ENCODE results near the gene OR1J1. TPM values are rescaled to one million over a fixed set of nuclear protein-coding genes. Genes with fewer than 3 reads are reported as not detected.

OR1J1 gene, protein sequence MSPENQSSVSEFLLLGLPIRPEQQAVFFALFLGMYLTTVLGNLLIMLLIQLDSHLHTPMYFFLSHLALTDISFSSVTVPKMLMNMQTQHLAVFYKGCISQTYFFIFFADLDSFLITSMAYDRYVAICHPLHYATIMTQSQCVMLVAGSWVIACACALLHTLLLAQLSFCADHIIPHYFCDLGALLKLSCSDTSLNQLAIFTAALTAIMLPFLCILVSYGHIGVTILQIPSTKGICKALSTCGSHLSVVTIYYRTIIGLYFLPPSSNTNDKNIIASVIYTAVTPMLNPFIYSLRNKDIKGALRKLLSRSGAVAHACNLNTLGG
- not detected for total RNA-seq

DNA sequence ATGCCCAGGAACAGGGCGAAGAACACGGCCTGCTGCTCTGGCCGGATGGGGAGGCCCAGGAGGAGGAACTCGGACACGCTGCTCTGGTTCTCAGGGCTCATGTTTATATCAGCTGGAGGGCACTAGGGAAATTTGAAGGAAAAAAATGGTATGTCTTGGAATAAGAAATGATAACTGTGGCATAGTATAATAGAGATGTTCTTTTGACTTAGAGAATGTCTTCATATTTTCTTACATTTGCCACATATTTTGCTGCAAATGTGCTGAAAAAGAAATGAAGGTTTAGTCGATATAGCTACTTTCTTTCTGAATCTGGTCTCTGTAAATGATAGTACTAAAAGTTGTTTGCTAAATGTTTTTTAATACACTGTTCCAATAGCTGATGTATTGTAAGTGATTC, at the start of gene OR1J1:
Gene OR1J1, minus strand, starts transcription at position 101 of the 400 bp plus-strand sequence. Its CDS starts 0 bp downstream, at position 101.
- DNase-seq = no peak

DNA sequence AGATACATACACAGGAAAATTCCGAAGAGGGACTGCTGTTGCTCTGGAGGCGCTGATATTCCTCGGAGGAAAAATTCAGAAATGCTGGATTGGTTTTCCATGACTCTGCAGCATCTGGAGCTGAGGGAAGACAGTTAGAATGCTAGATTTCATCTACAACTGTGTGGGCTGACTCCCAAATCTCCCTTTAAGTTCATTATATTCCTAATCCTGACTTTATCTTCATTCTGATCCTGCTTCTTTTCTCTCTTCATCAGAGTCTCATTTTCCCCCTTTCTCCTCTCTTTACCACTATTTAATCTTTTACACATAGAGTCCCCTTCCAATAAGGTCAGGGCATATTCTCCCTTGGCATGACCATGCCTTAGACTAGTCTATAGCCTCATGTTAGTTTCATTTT, 49.5 kb upstream of the OR1J1 start, which contains the start of gene OR1N1:
Gene OR1N1, minus strand, starts transcription at position 101 of the 400 bp plus-strand sequence. Its CDS starts 0 bp downstream, at position 101.
- DNase-seq = no peak

DNA sequence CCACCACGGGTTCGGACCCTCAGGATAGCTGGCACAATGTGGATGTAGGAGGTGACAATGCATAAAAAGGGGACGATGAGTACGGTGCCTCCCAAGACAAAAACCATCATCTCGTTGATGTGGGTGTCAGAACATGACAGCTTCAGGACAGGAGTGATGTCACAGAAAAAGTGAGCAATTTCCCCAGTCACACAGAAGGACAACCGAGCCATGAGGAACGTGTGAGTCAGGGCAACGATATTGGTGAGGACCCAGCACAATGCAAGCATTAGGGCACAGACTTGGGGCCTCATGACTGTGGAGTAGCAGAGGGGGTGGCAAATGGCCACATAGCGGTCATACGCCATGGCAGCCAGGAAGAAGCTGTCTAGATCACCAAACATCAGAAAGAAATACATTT, 48.9 kb upstream of the OR1J1 start:
- no peak for DNase-seq

DNA sequence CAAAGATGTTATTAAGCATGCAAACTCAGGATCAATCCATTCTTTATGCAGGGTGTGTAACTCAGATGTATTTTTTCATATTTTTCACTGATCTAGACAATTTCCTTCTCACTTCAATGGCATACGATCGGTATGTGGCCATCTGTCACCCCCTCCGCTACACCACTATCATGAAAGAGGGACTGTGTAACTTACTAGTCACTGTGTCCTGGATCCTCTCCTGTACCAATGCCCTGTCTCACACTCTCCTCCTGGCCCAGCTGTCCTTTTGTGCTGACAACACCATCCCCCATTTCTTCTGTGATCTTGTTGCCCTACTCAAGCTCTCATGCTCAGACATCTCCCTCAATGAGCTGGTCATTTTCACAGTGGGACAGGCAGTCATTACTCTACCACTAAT, 41.6 kb upstream of the OR1J1 start:
- DNase-seq = no peak

DNA sequence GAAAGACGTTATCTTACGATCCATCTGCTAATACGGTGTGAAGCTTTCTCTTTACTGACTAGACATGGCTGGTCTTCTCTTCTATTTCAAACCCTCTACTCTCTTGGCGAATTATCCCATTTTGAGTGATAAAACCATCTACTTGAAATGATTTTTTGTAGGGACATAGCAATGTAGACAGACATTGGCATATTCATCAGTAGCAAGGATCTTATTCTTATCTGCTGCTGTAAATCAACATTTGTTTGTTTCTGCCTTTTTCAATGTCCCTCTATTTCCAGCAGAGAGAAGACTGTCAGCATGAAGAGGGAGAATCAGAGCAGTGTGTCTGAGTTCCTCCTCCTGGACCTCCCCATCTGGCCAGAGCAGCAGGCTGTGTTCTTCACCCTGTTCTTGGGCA, 41.1 kb upstream of the OR1J1 start, which contains the start of gene OR1J4:
Gene OR1J4, plus strand, starts transcription at position 301 of the 400 bp plus-strand sequence. Its CDS starts 0 bp downstream, at position 301.
- no peak for DNase-seq

DNA sequence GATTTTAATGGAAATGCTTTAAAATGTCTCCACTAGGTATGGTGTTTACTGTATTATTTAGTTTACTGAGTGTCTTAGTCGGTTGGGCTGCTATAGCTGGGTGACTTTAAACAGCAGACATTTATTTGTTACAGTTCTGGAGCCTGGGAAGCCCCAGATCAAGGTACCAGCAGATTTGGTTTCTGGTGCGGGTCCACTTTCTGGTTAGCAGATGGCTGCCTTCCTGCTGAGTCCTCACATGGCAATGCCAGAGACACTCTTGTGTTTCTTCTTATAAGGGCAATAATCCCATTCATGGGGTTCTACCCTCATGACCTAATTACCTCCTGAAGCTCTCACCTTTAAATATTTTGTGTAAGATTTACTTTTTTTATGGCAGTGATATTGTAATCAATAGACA, 40.5 kb upstream of the OR1J1 start:
- no peak for DNase-seq

DNA sequence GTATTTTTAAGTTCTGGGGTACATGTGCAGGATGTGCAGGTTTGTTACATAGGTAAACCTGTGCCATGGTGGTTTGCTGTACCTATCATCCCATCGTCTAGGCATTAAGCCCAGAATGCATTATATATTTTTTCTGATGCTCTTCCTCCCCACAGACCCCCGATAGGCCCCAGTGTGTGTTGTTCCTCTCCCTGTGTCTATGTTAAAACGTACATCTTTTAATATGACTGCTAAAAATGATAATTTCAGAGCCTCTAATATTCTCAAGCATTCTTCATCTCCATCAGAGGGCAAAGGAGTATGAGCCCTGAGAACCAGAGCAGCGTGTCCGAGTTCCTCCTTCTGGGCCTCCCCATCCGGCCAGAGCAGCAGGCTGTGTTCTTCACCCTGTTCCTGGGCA, 32.8 kb upstream of the OR1J1 start, which contains the start of gene OR1J2:
Gene OR1J2, plus strand, starts transcription at position 301 of the 400 bp plus-strand sequence. Its CDS starts 0 bp downstream, at position 301.
- no peak for DNase-seq

DNA sequence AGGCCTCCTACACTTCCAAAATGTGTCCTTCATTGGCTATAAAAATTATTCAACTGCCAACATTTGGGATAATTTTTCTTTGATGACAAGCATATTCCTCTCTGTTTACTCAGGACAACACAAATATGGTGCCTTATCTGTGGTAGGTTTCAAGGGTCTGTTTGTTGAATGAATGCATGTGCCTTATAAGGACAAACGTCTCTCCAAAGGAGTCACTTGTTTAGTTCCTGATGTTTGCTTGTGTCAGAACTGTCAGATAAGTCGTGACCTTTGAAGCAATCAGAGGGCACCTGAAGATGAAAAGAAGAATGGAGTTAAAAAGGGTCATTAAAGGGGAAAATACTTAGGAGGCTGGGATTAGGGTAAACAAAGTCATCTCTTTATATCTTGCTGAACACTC, 29.2 kb upstream of the OR1J1 start:
- no peak for DNase-seq

DNA sequence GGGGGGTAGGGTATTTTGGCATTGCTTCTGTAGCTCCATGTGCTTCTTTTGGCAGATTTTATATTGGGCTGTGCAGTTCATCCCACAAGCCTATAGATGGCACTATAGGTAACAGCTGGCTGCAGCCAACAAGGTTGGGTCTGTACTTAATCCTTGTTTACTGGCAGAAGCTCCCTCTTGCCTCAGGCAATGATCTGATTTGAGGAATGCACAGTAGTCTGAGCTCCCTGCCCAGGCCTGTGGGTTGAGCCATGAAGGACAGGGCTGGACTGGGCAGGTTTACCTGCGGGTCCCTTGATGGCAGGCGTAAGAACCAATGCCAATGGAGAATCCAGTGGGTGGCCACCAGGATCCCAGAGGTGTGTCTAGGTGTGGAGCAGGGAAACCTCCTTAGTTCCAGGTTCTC, 21.2 kb upstream of the OR1J1 start:
- DNase-seq = no peak

DNA sequence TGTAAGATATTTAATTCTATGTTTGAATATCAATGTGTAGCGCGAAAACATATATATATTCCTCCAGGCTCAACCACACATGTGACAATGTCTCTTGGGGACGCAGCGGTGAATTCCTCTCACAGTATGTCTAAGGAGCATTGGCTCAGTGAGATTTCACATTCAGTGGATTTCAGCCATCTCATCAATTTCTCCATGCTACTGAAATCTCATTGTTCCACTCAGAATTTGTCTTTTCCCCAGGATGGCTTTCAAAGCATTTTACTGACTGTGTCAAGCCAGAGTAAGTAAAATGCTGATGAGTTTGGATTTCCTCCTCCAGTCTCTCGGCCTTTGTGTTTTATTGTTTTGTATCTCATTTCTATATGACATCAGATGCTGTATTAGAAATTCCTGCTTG, 1.3 kb upstream of the OR1J1 start:
- DNase-seq = no peak

DNA sequence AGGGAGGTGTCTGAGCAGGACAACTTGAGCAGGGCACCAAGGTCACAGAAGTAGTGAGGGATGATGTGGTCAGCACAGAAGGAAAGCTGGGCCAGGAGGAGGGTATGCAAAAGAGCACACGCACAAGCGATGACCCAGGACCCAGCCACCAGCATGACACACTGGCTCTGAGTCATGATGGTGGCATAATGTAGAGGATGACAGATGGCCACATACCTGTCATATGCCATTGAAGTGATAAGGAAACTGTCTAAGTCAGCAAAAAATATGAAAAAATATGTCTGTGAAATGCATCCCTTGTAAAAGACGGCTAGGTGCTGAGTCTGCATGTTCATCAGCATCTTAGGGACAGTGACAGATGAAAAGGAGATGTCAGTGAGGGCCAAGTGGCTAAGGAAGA, 380 bp downstream of the OR1J1 start:
- DNase-seq = no peak

DNA sequence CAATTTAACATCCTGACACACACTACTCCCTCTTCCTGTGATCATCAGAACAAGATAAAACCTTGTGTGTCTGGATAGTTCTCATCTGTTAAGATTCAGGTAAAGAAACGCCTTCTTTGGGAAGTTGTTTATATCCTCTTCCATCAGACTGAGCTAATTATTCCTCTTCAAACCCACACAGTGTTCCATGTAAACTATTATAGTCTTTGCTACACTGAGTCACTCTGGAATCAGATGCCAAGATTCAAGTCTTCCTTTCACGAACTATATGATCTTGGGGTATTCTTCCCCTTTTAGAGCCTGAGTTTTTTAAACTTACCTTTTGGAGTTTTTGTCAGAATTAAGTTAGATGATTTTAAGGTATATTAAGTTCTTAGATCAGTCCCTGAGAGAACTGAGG, 2.0 kb downstream of the OR1J1 start:
- no peak for DNase-seq

DNA sequence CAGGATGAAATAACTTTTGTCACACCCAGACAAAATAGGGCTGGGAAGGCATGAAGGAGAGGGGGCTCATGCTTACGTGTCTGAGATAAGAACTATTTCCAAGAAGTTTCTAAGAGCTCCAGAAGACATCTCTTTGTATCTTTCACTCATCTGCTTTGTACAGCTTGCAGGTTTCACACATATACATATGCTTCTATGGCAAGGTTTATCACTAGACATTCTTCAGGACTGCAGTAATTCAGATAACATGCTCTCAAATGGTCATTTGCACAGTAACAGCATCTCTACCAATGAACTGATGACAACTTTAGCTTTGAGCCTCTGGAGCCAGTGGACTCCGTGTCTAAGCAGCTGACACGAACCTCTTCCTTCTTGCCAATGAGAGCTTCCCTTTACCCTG, 3.2 kb downstream of the OR1J1 start:
- no peak for DNase-seq

DNA sequence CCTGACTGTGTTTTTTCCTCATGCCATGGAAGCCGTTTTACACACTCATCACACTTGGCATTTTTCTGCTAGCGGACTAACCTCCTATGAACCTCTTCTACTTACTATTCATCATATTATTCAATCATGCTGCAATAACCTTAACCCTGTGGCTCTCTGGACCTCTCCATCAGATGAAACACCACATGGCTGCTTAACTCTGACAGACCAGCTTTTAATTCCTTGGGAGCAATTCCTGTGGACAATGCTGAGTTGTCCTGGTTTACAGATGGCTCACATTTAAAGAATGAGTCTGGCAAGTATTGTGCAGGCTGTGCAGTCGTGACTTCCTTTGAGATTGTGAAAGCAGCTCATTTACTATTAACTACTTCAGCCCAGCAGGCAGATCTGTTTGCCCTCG, 9.0 kb downstream of the OR1J1 start:
- DNase-seq = no peak

DNA sequence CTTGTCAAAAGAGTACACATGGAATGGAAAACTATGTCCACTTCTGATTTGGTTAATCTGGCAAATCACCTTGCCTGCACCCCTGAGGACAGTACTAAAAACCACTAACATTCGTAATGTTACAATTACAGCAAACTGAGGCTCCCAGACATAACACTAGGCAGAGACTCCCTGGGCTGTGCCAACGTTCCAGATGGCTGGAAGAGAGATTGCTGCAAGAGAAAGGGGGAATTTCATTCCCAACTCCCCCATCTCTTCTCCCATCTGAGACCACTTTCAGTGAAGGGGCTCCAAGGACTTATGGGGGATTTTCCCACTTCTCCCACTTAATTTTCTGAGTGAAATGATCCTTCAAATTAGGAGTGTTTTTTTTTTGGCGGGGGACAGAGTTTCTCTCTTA, 11.3 kb downstream of the OR1J1 start:
- DNase-seq = no peak

DNA sequence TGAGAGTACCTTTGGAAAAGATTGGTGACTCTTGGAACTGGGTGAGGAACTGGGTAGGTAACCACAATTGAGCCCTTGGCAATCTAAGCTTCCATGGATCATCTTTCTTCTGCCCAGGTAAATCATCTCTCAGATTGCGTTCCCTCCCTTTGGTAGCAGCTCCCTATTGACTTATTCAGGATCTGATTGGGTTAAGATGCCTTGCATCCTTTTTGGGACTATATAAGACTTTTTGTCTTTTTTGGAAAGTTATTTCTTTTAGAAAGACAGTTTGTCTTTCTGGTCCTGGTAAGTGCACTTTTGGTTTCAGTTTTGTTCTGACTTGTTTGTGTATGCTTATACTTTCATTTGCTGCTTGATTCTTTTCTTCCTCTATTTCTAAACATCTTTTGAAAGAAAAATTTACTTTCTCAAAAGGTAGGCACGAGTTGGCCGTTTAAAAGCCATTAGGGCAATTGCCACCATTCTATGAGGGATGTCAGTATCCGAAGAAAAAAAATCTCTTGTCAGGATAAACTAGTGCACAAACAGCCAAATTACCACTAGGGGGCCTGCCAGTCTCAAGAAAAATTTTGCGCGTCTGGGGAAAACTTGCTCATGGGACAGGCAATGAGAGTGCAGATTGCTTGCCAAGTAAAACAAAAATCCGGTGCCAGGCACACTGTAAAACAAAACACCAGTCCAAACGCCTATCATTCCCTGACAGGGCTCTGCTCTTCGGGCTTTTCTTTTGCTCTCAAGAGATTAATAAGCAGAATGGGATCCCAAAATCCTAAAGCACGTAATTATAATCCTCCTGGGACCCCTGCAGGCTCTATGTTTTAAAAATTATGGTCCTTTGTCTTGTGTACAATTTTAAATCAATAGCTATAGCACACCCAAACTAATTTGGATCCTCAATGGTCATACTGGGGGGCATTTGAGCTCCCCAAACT, 12.8 kb downstream of the OR1J1 start:
- DNase-seq = peak; percentile 74

DNA sequence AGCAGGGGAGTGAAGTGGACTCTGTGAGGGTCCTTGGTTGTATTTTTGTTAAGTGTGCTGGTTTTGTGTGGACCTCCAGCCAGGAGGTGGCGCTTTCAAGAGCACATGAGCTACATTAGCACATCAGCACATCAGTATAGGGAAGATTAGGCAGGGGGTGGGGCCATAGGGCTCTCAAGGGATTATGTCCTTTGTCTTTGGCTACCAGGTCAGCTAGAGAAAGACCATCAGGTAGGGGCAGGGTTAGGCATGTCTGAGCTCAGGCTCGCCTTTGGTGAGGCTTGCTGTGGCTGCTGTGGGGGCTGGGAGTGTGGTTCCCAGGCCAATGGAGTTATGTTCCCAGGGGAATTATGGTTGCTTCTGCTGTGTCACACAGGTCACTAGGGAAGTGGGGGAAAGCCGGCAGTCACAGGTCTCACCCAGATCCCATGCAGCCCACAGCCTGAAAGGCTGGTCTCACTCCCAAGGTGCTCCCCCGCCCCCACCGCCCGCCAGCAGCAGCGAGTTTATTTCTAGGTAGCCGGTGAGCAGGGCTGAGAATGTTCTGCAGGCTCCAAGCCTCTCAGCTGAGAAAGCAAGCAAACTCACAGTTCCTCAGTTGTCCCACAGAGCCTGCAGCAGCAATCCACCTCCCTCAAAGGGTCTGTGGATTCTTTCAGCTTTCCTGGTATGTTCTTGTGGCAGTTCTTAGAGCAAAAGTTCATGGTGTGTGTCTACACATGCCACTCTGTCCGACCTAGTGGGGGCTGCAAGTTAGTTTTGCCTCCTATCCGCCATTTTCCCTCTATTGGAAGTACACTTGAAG, 13.7 kb downstream of the OR1J1 start:
- no peak for DNase-seq

DNA sequence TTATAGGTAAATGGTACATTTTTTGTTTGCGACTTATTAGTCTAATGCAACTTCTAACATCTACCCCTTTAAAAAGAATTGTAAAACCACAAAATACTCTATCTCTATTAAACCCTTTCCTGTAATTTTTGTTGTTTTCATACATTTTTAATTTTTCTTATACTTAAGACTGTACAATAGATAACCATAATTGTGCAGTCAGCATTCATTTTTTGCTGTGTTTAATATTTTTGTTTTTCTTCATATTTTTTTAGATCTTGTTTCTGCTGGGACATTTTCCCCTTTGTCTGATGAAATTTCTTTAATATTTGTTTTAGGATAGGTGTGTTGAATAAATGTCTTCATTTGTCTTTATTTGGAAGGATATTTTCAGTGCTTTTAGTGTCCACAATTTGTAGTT, 19.9 kb downstream of the OR1J1 start:
- DNase-seq = no peak

DNA sequence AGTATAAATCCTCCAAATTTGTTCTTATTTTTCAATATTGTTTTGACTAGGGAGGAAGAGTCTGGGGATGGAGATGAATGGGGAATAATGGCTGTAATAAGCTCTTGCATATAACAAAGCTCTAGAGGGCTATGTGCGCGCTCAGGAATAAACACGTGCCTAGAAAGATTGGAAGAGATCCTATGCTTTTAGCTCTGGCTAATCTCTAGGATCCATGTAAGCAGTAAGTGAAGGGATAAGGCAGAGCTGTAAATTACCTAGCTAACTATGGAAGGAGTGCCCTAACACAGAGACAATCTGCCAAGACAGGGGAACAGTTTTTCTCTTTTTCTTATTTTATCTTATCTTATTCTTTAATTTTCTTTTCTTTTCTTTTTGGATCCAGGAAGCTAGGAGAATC, 21.6 kb downstream of the OR1J1 start:
- no peak for DNase-seq

DNA sequence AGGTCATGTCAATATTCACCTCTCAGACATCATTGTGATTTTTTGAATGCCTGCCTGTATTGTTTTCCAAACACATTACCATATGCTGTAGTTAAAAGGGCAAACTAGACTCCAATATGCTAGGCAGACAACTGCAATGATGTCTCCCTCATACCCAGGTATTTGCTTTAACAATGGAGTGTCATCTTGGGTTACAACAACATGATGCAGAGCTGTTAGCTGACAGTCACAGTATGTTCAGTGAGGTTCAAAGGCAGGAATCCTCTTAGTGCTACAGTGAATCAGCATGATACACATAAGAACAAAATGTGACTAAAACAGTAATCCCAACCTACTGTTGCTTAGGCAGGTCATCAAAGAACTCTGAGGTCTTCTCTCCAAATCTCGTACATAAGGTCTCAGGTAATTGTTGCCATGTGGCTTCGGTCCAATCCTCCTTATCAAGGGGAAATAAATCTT, 24.0 kb downstream of the OR1J1 start:
- DNase-seq = no peak

DNA sequence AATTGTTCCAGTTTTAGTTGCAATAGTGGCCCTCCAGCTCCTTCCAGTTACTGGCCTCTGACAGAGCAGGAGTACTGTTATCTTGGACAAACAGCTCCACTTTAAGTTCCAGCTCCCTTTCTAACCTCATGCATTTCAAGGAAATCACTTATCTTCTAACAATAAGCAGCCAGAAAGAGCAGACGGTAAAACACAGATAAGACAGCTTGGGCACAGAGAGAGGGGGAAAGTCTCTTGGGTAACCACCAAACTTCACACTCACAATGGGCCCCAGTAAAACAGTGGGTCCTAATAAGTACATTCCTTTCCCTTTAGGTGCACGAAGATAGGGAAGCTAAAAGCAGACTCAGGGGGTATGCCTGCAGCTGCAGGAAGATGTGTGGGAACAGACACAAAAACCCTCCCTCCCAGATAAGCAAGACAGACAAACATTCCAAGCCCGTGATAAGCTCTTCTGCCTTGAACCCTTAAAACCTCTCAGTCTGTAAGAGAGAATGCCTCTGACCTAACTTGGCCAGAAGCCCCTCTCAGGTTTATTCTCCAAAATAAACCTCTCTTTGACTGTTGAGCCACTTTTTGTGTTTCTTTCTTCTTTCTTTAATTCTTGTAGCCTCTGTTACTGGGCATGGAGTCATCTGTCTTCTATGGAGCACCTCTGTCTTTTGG, 30.8 kb downstream of the OR1J1 start:
- no peak for DNase-seq
